HepG2 (cell line): Measurements from ENCODE around the gene HSP90AB1. TPM values are rescaled to one million over a fixed set of nuclear protein-coding genes. Genes with fewer than 3 reads are reported as not detected.

Source experiments
- ATAC-seq: fragments of 200-7000 bp; cut with Tn5 transposase; 3 replicates; pipeline ENCODE4 v1.9.1; 2020; ENCODE audit warnings: mild to moderate bottlenecking, moderate library complexity
- BruUV-seq: library from RNA; stranded (reverse); fragments of 400-500 nt; replicated peaks from 2 replicates; lab custom pipeline; 2021; lab: Mats Ljungman, UMichigan
- CTCF ChIA-PET: fragments of 300-600 bp; formaldehyde crosslinking; extraction: SDS; loops from one replicate; lab custom pipeline; 2021; ENCODE audit warnings: low total read pairs, inconsistent platforms, low intra/inter-chr PET ratio; lab: Yijun Ruan, JAX
- POLR2A ChIA-PET: fragments of 350-600 bp; sonication (Branson Sonifier 250); formaldehyde crosslinking; loops from one replicate; lab custom pipeline; 2020; ENCODE audit warnings: antibody characterized with exemption, inconsistent platforms; lab: Yijun Ruan, JAX
- DNase-seq: peaks from one replicate; pipeline ENCODE4 v3.0.0-alpha.2; 2015; ENCODE audit warnings: low spot score
- FAIRE-seq: peaks from 3 replicates; lab custom pipeline; 2011; peaks lifted over from hg19 to GRCh38; lab: Jason Lieb, UNC
- H2AFZ ChIP-seq: one replicate; pipeline ENCODE4 v1.6.1; 2011; ENCODE audit warnings: low read length, inconsistent platforms
- H3K27ac ChIP-seq: fragments of 300-600 bp; 3 replicates; pipeline ENCODE4 v1.8.0; 2011; ENCODE audit warnings: mixed run types, mild to moderate bottlenecking, mixed read lengths, low read length, inconsistent platforms; ENCODE audit not compliant: insufficient read depth; ENCODE audit errors: extremely low read length
- H3K27me3 ChIP-seq, 2 experiments: fragments of 200-600 bp in 1 of 2; 2 replicates in 1 of 2; 3 replicates in 1 of 2; pipeline versions ENCODE4 v1.6.0 to v1.8.0; 2011; ENCODE audit warnings: low read length in 2 of 2, mild to moderate bottlenecking in 2 of 2, moderate library complexity in 2 of 2, inconsistent platforms in 1 of 2; ENCODE audit not compliant: insufficient read depth in 2 of 2, control insufficient read depth in 1 of 2
- H3K36me3 ChIP-seq, 2 experiments: fragments of 200-600 bp in 1 of 2; replicated peaks in 1 of 2; 2 replicates in 1 of 2; 3 replicates in 1 of 2; pipeline versions ENCODE4 v1.5.1 to v1.8.0; 2011; ENCODE audit warnings: low read length in 2 of 2, inconsistent platforms in 1 of 2; ENCODE audit not compliant: insufficient read depth in 2 of 2, control insufficient read depth in 1 of 2
- H3K4me1 ChIP-seq: 2 replicates; pipeline ENCODE4 v1.5.1; 2012; ENCODE audit warnings: low read length, inconsistent platforms; ENCODE audit not compliant: insufficient read depth
- H3K4me2 ChIP-seq: 2 replicates; pipeline ENCODE4 v1.6.0; 2011; ENCODE audit warnings: low read depth, low read length, inconsistent platforms
- H3K4me3 ChIP-seq, 3 experiments: fragments of 200-600 bp in 1 of 3; sonication (generic), shearing (Covaris generic) in 1 of 3; replicated peaks in 1 of 3; 2 replicates each; pipeline ENCODE4 v1.5.1; 2011 to 2016; ENCODE audit warnings: low read length in 3 of 3, inconsistent platforms in 2 of 3, low read depth in 2 of 3, mild to moderate bottlenecking in 2 of 3, control low read depth in 1 of 3, mixed read lengths in 1 of 3; ENCODE audit not compliant: insufficient read depth in 1 of 3
- H3K79me2 ChIP-seq: one replicate; pipeline ENCODE4 v1.6.1; 2011; ENCODE audit warnings: low read length, inconsistent platforms; ENCODE audit not compliant: insufficient read depth
- H3K9ac ChIP-seq: 2 replicates; pipeline ENCODE4 v1.6.0; 2011; ENCODE audit warnings: mild to moderate bottlenecking, low read depth, low read length, inconsistent platforms; ENCODE audit not compliant: insufficient read depth
- H3K9me3 ChIP-seq: 2 replicates; pipeline ENCODE4 v1.5.1; 2012; ENCODE audit warnings: mild to moderate bottlenecking, low read length
- H4K20me1 ChIP-seq: 2 replicates; pipeline ENCODE4 v1.6.0; 2011; ENCODE audit warnings: inconsistent platforms, mild to moderate bottlenecking, low read length, moderate library complexity; ENCODE audit not compliant: insufficient read depth
- ATF7-NPFF ChIP-seq: sonication (generic); formaldehyde crosslinking; IDR thresholded peaks from 2 replicates; pipeline ENCODE4 v1.8.1; 2023; ENCODE audit warnings: mild to moderate bottlenecking, low read depth, missing genetic modification reagents, moderate library complexity
- CBX5 ChIP-seq: sonication (generic); formaldehyde crosslinking; IDR thresholded peaks from 2 replicates; pipeline ENCODE4 v1.4.0; 2020; ENCODE audit warnings: missing genetic modification reagents, borderline replicate concordance
- EP300 ChIP-seq, 3 experiments: sonication (generic) in 1 of 3; formaldehyde crosslinking in 1 of 3; IDR thresholded peaks; 2 replicates each; pipeline versions ENCODE4 v1.5.1 to v1.6.1; 2011 to 2020; ENCODE audit warnings: low read depth in 2 of 3, low read length in 2 of 3, borderline replicate concordance in 1 of 3, improper control_type of control experiment in 1 of 3, mild to moderate bottlenecking in 1 of 3, missing genetic modification reagents in 1 of 3, moderate library complexity in 1 of 3
- SMAD3 ChIP-seq: sonication (generic); formaldehyde crosslinking; IDR thresholded peaks from 2 replicates; pipeline ENCODE4 v1.4.0; 2020; ENCODE audit warnings: missing genetic modification reagents
- SMYD3 ChIP-seq: sonication (generic); formaldehyde crosslinking; IDR thresholded peaks from 2 replicates; pipeline ENCODE4 v1.8.1; 2023; ENCODE audit warnings: mild to moderate bottlenecking, missing genetic modification reagents
- THAP9 ChIP-seq: sonication (generic); formaldehyde crosslinking; IDR thresholded peaks from 2 replicates; pipeline ENCODE4; 2020; ENCODE audit warnings: missing genetic modification reagents, mild to moderate bottlenecking, borderline replicate concordance
- ZBTB26 ChIP-seq: IDR thresholded peaks from 2 replicates; pipeline ENCODE4 v1.6.1; 2016; ENCODE audit warnings: missing compliant biosample characterization, missing genetic modification reagents, borderline replicate concordance
- ZNF234 ChIP-seq: sonication (generic); formaldehyde crosslinking; conservative IDR thresholded peaks from 2 replicates; pipeline ENCODE4 v1.5.1; 2020; ENCODE audit warnings: mild to moderate bottlenecking, missing genetic modification reagents
- ZNF329 ChIP-seq: sonication (generic); formaldehyde crosslinking; IDR thresholded peaks from 2 replicates; pipeline ENCODE4 v1.9.0; 2021; ENCODE audit warnings: low read depth, mild to moderate bottlenecking, missing genetic modification reagents
- ZNF589 ChIP-seq: sonication (generic); formaldehyde crosslinking; conservative IDR thresholded peaks from 2 replicates; pipeline ENCODE4 v1.8.0; 2022; ENCODE audit warnings: mild to moderate bottlenecking, moderate library complexity, missing genetic modification reagents
- ZNF644 ChIP-seq: IDR thresholded peaks from 2 replicates; pipeline ENCODE4 v1.6.1; 2016; ENCODE audit warnings: low read depth
- WGBS: methylation state at CpG from one replicate; pipeline ENCODE4 v1.1.6; 2017; ENCODE audit warnings: low lambda C conversion rate; 5-methylcytosine and 5-hydroxymethylcytosine counted together
- in situ Hi-C: cut with HindIII; loops from 2 replicates; pipeline ENCODE4 v1.10.0; 2017; ENCODE audit warnings: low pct_unique_long_range_greater_than_20kb; ENCODE audit not compliant: extremely low pct_ligation_motif_present
- intact Hi-C: fragments of 100-400 bp; cut with micrococcal nuclease; formaldehyde crosslinking; loops from one replicate; pipeline ENCODE4 v1.10.0; 2022; ENCODE audit not compliant: unreplicated experiment
- polyA plus RNA-seq, 8 experiments: library from polyadenylated mRNA; depleted of rRNA in 3 of 8; stranded (reverse) in 7 of 8; unstranded in 1 of 8; fragments of >200 nt; fragmentation: Illumina TruSeq in 4 of 8; extraction: Trizol in 4 of 8; gene quantifications; 2 replicates each; pipeline versions ENCODE4 v1.2.1 to v1.2.3, GENCODE V29; 2011 to 2016; ENCODE audit warnings: low read depth in 4 of 8, missing spikeins in 1 of 8, mixed read lengths in 1 of 8; ENCODE audit not compliant: insufficient read depth in 1 of 8
- total RNA-seq, 5 experiments: library from RNA; depleted of rRNA; stranded (reverse); fragments of >200 nt; fragmentation: Illumina TruSeq; extraction: Trizol; gene quantifications; 2 replicates each; pipeline ENCODE4 v1.2.3, GENCODE V29; 2016; ENCODE audit warnings: low read depth in 1 of 5
- TF ChIP-seq, protein P1 (sequence below): sonication (generic); formaldehyde crosslinking; IDR thresholded peaks from 2 replicates; pipeline ENCODE4 v1.5.1; 2020; ENCODE audit warnings: mild to moderate bottlenecking, missing genetic modification reagents

HSP90AB1 gene
- total and polyA plus RNA-seq, 2 of the 13 experiments (the other 11 are each of a cell fraction or from before 2014, with no cell fraction given): 1,325 to 1,472 TPM

GRCh38 chr6:44219815-44220784, 26.8 kb upstream of the HSP90AB1 start (continued):
- TF ChIP-seq ATF7-NPFF (CRISPR knock-in tag) (no peak), ZBTB26 (CRISPR knock-in tag) (no peak)

GRCh38 chr6:44220913-44221290, 26.0 kb upstream of the HSP90AB1 start:
- Histone ChIP-seq H3K79me2 (peaks cover 16% of the 10 kb centered on the region), H3K4me3 (no peak overlapping the region), H4K20me1 (no peaks in the 10 kb centered on the region), H3K4me1 (peaks cover 87% of the 10 kb centered on the region), H3K36me3 (no peaks in the 10 kb centered on the region), H3K27me3 (peaks cover 1 to 14% of the 10 kb centered on the region in 2 experiments; a peak in 4 of 5 replicates), H3K27ac (no peak overlapping the region), H2AFZ (no peak overlapping the region), H3K4me2 (peak overlapping the region; percentile 66), H3K9ac (no peak overlapping the region; the same call in 1 of the 2 replicates), H3K9me3 (no peaks in the 10 kb centered on the region)
- in situ Hi-C loops: loop anchor here (5.0 kb wide), 1 partner anchor 49 kb away; no protein-coding TSS in a partner anchor
- ChIA-PET CTCF (interaction anchor here (0.6 to 3.2 kb wide), 3 partner anchors 13 to 37 kb away, joined by 3 to 18 read pairs (median 4); no protein-coding TSS in a partner anchor), POLR2A (interaction anchor here (0.8 to 4.4 kb wide), 6 partner anchors 15 to 98 kb away, joined by 3 to 61 read pairs (median 4); partner anchors contain the start of genes AARS2, HSP90AB1 and SLC35B2)
- BruUV-seq: no TSS peak
- DNase-seq: no peak
- intact Hi-C loops: loop anchor here (1.0 kb wide), 2 partner anchors 13 to 49 kb away; no protein-coding TSS in a partner anchor
- FAIRE-seq: no peak
- WGBS: 79% methylated on average over 4 of the region's 4 CpGs
- no peak for ATAC-seq
- TF ChIP-seq EP300 (IDR thresholded peaks at IDR 0.05; ENCODE audit: low read depth in 2 of 2, low read length in 2 of 2): 0 out of 4 replicates have a peak, but pooled peaks of 1 of the 2 experiments have one; percentile 4
- no peak for TF ChIP-seq EP300 (CRISPR knock-in tag; IDR thresholded peaks at IDR 0.05; ENCODE audit: borderline replicate concordance)
- TF ChIP-seq ZNF329 (CRISPR knock-in tag): no peak
- TF ChIP-seq, protein P1, sequence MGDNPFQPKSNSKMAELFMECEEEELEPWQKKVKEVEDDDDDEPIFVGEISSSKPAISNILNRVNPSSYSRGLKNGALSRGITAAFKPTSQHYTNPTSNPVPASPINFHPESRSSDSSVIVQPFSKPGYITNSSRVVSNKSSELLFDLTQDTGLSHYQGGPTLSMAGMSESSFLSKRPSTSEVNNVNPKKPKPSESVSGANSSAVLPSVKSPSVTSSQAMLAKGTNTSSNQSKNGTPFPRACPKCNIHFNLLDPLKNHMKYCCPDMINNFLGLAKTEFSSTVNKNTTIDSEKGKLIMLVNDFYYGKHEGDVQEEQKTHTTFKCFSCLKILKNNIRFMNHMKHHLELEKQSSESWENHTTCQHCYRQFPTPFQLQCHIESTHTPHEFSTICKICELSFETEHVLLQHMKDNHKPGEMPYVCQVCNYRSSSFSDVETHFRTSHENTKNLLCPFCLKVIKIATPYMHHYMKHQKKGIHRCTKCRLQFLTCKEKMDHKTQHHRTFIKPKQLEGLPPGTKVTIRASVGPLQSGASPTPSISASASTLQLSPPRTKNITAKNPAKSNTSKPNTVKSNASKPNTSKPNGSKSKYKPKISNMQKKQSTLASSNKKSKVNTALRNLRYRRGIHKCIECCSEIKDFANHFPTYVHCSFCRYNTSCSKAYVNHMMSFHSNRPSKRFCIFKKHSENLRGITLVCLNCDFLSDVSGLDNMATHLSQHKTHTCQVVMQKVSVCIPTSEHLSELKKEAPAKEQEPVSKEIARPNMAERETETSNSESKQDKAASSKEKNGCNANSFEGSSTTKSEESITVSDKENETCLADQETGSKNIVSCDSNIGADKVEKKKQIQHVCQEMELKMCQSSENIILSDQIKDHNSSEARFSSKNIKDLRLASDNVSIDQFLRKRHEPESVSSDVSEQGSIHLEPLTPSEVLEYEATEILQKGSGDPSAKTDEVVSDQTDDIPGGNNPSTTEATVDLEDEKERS (CRISPR knock-in tag): no peak
- TF ChIP-seq SMAD3 (CRISPR knock-in tag): no peak
- no peak for TF ChIP-seq CBX5 (CRISPR knock-in tag)
- TF ChIP-seq SMYD3 (CRISPR knock-in tag): no peak
- 0 out of 2 replicates have a peak, but pooled peaks have one; percentile 2 for TF ChIP-seq THAP9 (CRISPR knock-in tag)
- TF ChIP-seq ZNF644 (CRISPR knock-in tag): no peak
- TF ChIP-seq ZNF589: no peak
- no peak for TF ChIP-seq ZNF234 (CRISPR knock-in tag)
